NK-92 treated with Interleukin-12 subunit alpha and Interleukin-12 subunit beta, amount 100 ng/mL, for 24 hours (cell line): ENCODE measurements around the gene BTBD16.

Source experiments
- DNase-seq: peaks from one replicate; lab custom pipeline; 2025; lab: John Stamatoyannopoulos, UW

BTBD16 gene

GRCh38 chr10:122271076-122271475, at the start of gene BTBD16:
Gene BTBD16 (plus strand): TSS chr10:122271296. CDS start chr10:122275082, 3,786 bp downstream.
- DNase-seq = no peak

GRCh38 chr10:122221958-122222357, 49.1 kb upstream of the BTBD16 start:
- DNase-seq = no peak

- DNase-seq = no peak
Measured at GRCh38 chr10:122222638-122223037, 48.5 kb upstream of the BTBD16 start.

GRCh38 chr10:122224159-122224558, 46.9 kb upstream of the BTBD16 start:
- DNase-seq = no peak

- no peak for DNase-seq
Measured at GRCh38 chr10:122225330-122225729, 45.8 kb upstream of the BTBD16 start.

- no peak for DNase-seq
Measured at GRCh38 chr10:122227754-122228153, 43.3 kb upstream of the BTBD16 start.

GRCh38 chr10:122229666-122230065, 41.4 kb upstream of the BTBD16 start:
- no peak for DNase-seq

- no peak for DNase-seq
Measured at GRCh38 chr10:122230222-122230621, 40.9 kb upstream of the BTBD16 start.

GRCh38 chr10:122232769-122233168, 38.3 kb upstream of the BTBD16 start:
- DNase-seq = no peak

GRCh38 chr10:122233857-122234348, 37.2 kb upstream of the BTBD16 start:
- no peak for DNase-seq

- DNase-seq = no peak
Measured at GRCh38 chr10:122234416-122234815, 36.7 kb upstream of the BTBD16 start.

- no peak for DNase-seq
Measured at GRCh38 chr10:122236690-122237306, 34.3 kb upstream of the BTBD16 start.

GRCh38 chr10:122237331-122237990, 33.6 kb upstream of the BTBD16 start:
- DNase-seq = no peak

- no peak for DNase-seq
Measured at GRCh38 chr10:122239578-122240257, 31.4 kb upstream of the BTBD16 start.

GRCh38 chr10:122240401-122240800, 30.7 kb upstream of the BTBD16 start:
- no peak for DNase-seq

- DNase-seq = no peak
Measured at GRCh38 chr10:122241836-122242235, 29.3 kb upstream of the BTBD16 start.

- DNase-seq = no peak
Measured at GRCh38 chr10:122243550-122243949, 27.5 kb upstream of the BTBD16 start.

- no peak for DNase-seq
Measured at GRCh38 chr10:122244001-122244975, 26.8 kb upstream of the BTBD16 start.

- DNase-seq = no peak
Measured at GRCh38 chr10:122245136-122245535, 26.0 kb upstream of the BTBD16 start.

GRCh38 chr10:122245897-122246296, 25.2 kb upstream of the BTBD16 start:
- DNase-seq = no peak

GRCh38 chr10:122246830-122247520, 24.1 kb upstream of the BTBD16 start:
- no peak for DNase-seq
